Stimulated activated CD8-positive, alpha-beta memory T cell treated with anti-CD3 and anti-CD28 coated beads, Interleukin-12 subunit alpha, Interleukin-12 subunit beta, amount 100 ng/mL, for 24 hours (primary cell): ENCODE measurements around the gene TMEM92.

Source experiments
- DNase-seq: peaks from one replicate; pipeline ENCODE4 v3.0.0-alpha.2; 2020; ENCODE audit errors: extremely low read depth

TMEM92 gene

GRCh38 chr17:50328363-50329325 is 54.4 kb downstream of the TMEM92 start:
- no peak for DNase-seq

DNA sequence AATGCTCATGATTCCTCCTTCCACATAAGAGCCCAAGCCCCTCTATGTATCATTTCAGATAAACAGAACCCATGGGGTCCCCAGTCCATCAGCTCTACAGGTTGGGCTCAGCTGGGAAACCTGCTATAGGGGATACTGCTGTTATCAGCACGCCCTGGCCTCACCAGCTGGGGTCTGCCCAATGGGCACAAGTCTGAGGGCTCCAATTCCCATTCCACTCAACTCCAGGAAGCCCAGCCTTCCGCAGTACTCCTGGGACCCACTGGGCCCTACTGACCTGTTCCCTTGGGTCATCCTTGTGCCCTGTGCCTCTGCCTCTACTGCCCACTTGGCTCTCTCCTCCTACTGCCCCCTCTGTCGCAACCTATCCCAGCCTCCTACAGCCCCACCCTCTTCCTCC is 55.5 kb downstream of the TMEM92 start:
- no peak for DNase-seq

DNA sequence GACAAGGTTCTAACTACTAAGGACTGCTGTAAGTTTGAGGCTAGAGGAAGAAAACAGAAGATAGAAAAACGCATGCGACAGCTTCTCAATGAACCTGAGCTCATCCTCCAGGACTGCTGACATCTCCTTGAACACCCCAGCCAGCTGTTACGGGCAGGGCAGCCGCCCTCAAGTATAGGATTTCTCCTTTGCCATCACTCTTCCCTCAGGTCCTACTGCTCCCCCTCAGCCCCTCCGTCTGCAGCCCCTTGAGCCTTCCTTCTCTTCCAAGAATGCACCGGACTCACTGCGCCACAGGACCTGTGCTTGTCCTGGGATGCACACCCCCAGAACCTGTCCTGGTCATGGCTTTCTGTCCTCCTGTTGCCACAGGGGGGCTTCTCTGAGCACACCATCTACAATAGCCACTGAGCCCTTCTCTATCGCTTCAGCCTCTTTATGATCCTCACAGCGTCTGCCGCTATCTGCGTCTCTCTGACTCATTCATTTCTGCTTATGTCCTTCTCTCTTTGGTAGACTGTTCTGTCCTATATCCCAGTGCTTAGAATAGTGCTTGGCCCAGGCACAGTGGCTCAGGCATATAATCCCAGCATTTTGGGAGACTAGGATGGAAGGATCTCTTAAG is 56.0 kb downstream of the TMEM92 start:
- no peak for DNase-seq
